GM13977 (cell line): ENCODE data around the gene FBN2.

Experiments used
- DNase-seq: peaks from one replicate; pipeline ENCODE4 v3.0.0; 2012; ENCODE audit warnings: low spot score
- CTCF ChIP-seq: IDR thresholded peaks from 2 replicates; pipeline ENCODE4 v1.5.1; 2012; ENCODE audit warnings: mild to moderate bottlenecking, control low read depth; ENCODE audit not compliant: insufficient read depth; ENCODE audit errors: extremely low read depth, missing control alignments
- in situ Hi-C: fragments of 300-500 bp; cut with MboI; formaldehyde crosslinking; loops from one replicate; pipeline ENCODE4 v1.12.0; 2022; ENCODE audit warnings: low sequenced_read_pairs, low pct_unique_long_range_greater_than_20kb, mixed read lengths, inconsistent platforms; ENCODE audit not compliant: unreplicated experiment

FBN2 gene

GRCh38 chr5:128257076-128257475 is 281.0 kb downstream of the FBN2 start:
- no peak for TF ChIP-seq CTCF
- no peak for DNase-seq
- in situ Hi-C loops, result no loop called here

GRCh38 chr5:128254789-128255188 is 283.3 kb downstream of the FBN2 start:
- in situ Hi-C loops, result no loop called here
- DNase-seq, result no peak
- TF ChIP-seq CTCF, result no peak

GRCh38 chr5:128253880-128254279 is 284.2 kb downstream of the FBN2 start:
- no peak for TF ChIP-seq CTCF
- in situ Hi-C loops, result no loop called here
- DNase-seq, result no peak

- no peak for TF ChIP-seq CTCF
- in situ Hi-C loops, result no loop called here
- DNase-seq, result no peak
These were observed 284.9 kb downstream of the FBN2 start for GRCh38 chr5:128253161-128253560.

- no peak for DNase-seq
- in situ Hi-C loops, result no loop called here
- TF ChIP-seq CTCF, result no peak
These were observed 285.3 kb downstream of the FBN2 start for GRCh38 chr5:128252756-128253155.

- in situ Hi-C loops, result no loop called here
- no peak for DNase-seq
- no peak for TF ChIP-seq CTCF
These were observed 285.8 kb downstream of the FBN2 start for GRCh38 chr5:128252196-128252595.

- no peak for TF ChIP-seq CTCF
- DNase-seq, result no peak
- in situ Hi-C loops, result no loop called here
These were observed 292.1 kb downstream of the FBN2 start for GRCh38 chr5:128245974-128246373.
